Chondrocyte (in vitro differentiated cells): ENCODE measurements around the gene CAB39L. TPM values are rescaled to one million over a fixed set of nuclear protein-coding genes. Genes with fewer than 3 reads are reported as not detected.

Source experiments
- DNase-seq: peaks from one replicate; pipeline ENCODE4 v3.0.0; 2021; ENCODE audit warnings: mixed read lengths, low spot score
- H3K27ac Mint-ChIP-seq: one replicate; pipeline ENCODE4 v1.8.0; 2021; ENCODE audit warnings: mild to moderate bottlenecking, moderate library complexity, mixed read lengths; ENCODE audit not compliant: unreplicated experiment
- H3K27me3 Mint-ChIP-seq: 2 replicates; pipeline ENCODE4 v1.8.0; 2021; ENCODE audit warnings: low read depth, mixed read lengths
- H3K36me3 Mint-ChIP-seq: 2 replicates; pipeline ENCODE4 v1.8.0; 2021; ENCODE audit warnings: low read depth, mixed read lengths
- H3K4me1 Mint-ChIP-seq: 2 replicates; pipeline ENCODE4 v1.8.0; 2021; ENCODE audit warnings: low read depth, mild to moderate bottlenecking, mixed read lengths
- H3K4me3 Mint-ChIP-seq: one replicate; pipeline ENCODE4 v1.8.0; 2021; ENCODE audit warnings: mild to moderate bottlenecking, moderate library complexity, mixed read lengths; ENCODE audit not compliant: unreplicated experiment
- H3K9me3 Mint-ChIP-seq: 2 replicates; pipeline ENCODE4 v1.8.0; 2021; ENCODE audit warnings: low read depth, mixed read lengths
- CTCF ChIP-seq: fragments of 200-600 bp; sonication (generic); IDR thresholded peaks from 2 replicates; pipeline ENCODE4 v1.5.0; 2021; ENCODE audit warnings: antibody characterized with exemption, mild to moderate bottlenecking, moderate library complexity
- total RNA-seq: library from RNA; stranded (reverse); gene quantifications from 3 replicates; pipeline ENCODE4 v1.2.1, GENCODE V29; 2021

The CAB39L gene
- total RNA-seq, 1 donor from 2014 or later: 6.0 TPM

GRCh38 chr13:49287995-49288394 is 155.9 kb downstream of the CAB39L start:
- peaks cover 8% of the 10 kb centered on the region for H3K4me1 Mint-ChIP-seq
- H3K4me3 Mint-ChIP-seq: no peak overlapping the region
- H3K27ac Mint-ChIP-seq: no peak overlapping the region
- H3K27me3 Mint-ChIP-seq: no peaks in the 10 kb centered on the region
- no peak for TF ChIP-seq CTCF
- no peaks in the 10 kb centered on the region for H3K36me3 Mint-ChIP-seq
- no peak for DNase-seq
- H3K9me3 Mint-ChIP-seq: no peaks in the 10 kb centered on the region

GRCh38 chr13:49279885-49280284 is 164.0 kb downstream of the CAB39L start:
- H3K27me3 Mint-ChIP-seq: no peaks in the 10 kb centered on the region
- no peak for DNase-seq
- no peaks in the 10 kb centered on the region for H3K4me1 Mint-ChIP-seq
- no peak overlapping the region for H3K27ac Mint-ChIP-seq
- H3K4me3 Mint-ChIP-seq: no peak overlapping the region
- H3K36me3 Mint-ChIP-seq: peaks cover 1% of the 10 kb centered on the region
- H3K9me3 Mint-ChIP-seq: no peaks in the 10 kb centered on the region
- TF ChIP-seq CTCF: no peak

DNA sequence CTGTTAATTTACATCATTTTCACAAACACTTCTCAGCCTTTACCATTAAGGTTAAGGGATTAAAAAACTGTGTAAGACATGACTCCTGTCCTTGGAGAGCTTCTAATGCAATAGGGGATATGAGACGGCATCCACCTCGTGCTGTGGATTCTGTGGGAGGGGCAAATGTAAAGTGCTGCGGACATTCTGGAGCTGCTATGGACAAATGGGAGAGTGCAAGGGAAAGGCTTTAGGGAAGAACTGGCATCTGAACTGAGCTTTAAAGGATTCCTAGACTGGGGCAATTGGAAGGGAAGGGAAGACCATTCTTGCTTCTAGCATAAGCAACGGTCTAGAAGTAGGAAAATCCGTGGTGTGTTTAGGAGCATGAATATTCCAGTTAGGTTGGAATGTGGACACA is 164.8 kb downstream of the CAB39L start:
- H3K36me3 Mint-ChIP-seq: peaks cover 1% of the 10 kb centered on the region
- no peak for DNase-seq
- TF ChIP-seq CTCF: no peak
- H3K4me3 Mint-ChIP-seq: no peak overlapping the region
- no peak overlapping the region for H3K27ac Mint-ChIP-seq
- no peaks in the 10 kb centered on the region for H3K27me3 Mint-ChIP-seq
- no peaks in the 10 kb centered on the region for H3K9me3 Mint-ChIP-seq
- H3K4me1 Mint-ChIP-seq: no peaks in the 10 kb centered on the region

DNA sequence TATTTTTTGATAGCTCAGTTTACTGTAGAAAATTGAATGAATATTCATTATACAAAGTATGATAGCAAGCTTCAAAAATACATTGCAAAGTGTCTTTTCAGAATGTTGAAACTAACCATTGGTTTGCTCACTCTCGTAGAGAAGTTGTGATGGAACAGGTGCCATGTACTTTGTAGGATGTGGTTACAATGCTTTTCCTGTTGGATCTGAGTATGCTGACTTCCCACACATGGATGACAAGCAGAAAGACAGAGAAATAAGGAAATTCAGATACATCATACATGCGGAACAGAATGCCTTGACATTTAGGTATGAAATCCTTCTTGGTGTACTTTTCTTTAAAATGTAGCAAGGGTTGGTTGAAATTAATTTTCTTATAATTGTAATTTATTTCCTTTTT is 165.7 kb downstream of the CAB39L start:
- Mint-ChIP-seq H3K27ac (no peak overlapping the region), H3K36me3 (peaks cover 1% of the 10 kb centered on the region), H3K4me1 (no peaks in the 10 kb centered on the region), H3K4me3 (no peak overlapping the region), H3K9me3 (no peaks in the 10 kb centered on the region), H3K27me3 (no peaks in the 10 kb centered on the region)
- TF ChIP-seq CTCF: no peak
- DNase-seq: no peak

DNA sequence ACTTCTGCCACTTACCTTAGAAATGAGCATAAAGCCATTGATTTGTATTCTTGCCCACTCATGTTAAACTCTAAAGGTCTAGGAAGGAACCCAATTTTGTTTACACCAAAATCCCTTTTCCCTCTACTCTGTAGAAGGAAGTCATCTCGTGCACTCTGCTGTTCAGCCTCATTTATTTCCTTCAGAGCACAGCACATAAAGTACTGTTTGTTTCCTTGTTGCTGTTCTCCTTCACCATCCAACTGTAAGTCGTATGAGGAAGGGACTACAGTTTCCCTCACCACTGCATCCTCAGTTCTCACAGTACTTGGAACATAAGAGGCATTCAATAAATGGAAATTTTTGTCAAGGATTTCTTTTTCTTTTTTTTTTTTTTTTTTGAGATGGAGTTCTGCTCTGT is 171.6 kb downstream of the CAB39L start:
- H3K4me1 Mint-ChIP-seq: peaks cover 15% of the 10 kb centered on the region
- H3K27ac Mint-ChIP-seq: no peak overlapping the region
- no peak for TF ChIP-seq CTCF

More for the DNA sequence above, 171.6 kb downstream of the CAB39L start:
- no peak for DNase-seq
- Mint-ChIP-seq H3K27me3 (no peaks in the 10 kb centered on the region), H3K4me3 (no peak overlapping the region), H3K9me3 (no peaks in the 10 kb centered on the region), H3K36me3 (peaks cover 4% of the 10 kb centered on the region)
